ENCODE data around the gene MFAP3L. TPM values are rescaled to one million over a fixed set of nuclear protein-coding genes. Genes with fewer than 3 reads are reported as not detected.

Gene MFAP3L
- total and polyA plus RNA-seq, 9 donors = 0.38 to 7.6 (median 2.0) TPM

DNA sequence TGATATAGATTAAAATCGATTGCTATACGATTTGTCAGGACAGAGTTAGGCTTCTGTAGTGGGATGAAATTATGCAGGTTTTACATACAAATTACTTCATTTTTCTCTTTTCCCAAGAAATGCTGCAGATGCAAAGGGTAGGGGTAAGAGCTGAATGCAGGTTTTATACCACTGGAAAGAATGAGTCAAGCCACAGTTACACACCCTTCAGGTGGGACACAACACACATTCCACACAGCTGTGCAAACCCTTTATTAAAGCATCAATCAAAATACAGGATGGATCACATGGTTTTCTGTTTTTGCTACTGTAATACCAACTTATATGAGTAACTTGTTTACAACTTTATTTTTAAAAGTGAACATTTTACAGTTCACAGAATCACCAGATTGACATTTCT, 39.8 kb downstream of the MFAP3L start:
- no peaks in the 10 kb centered on the region for H3K4me1 ChIP-seq (ENCODE audit: insufficient read depth)
- WGBS, 3 donors = 86 to 95% (median 87%) methylated on average over 2 of the region's 2 CpGs
- no peak for DNase-seq
- H3K9me3 ChIP-seq = no peaks in the 10 kb centered on the region
- H3K4me3 ChIP-seq = no peak overlapping the region
- H3K36me3 ChIP-seq = no peaks in the 10 kb centered on the region
- H3K27ac ChIP-seq = no peak overlapping the region
- H3K27me3 ChIP-seq = no peaks in the 10 kb centered on the region
- TF ChIP-seq CTCF (IDR thresholded peaks at IDR 0.05) = no peak
- TF ChIP-seq EP300 (IDR thresholded peaks at IDR 0.05) = no peak
- TF ChIP-seq POLR2A (IDR thresholded peaks at IDR 0.05) = no peak
- intact Hi-C loops (cut with DNase I) = no loop called here

GRCh38 chr4:169985881-169986280, 40.3 kb downstream of the MFAP3L start:
- H3K27ac ChIP-seq = no peak overlapping the region
- no peaks in the 10 kb centered on the region for H3K36me3 ChIP-seq
- TF ChIP-seq CTCF (IDR thresholded peaks at IDR 0.05) = no peak
- TF ChIP-seq EP300 (IDR thresholded peaks at IDR 0.05) = no peak
- TF ChIP-seq POLR2A (IDR thresholded peaks at IDR 0.05) = no peak
- no peaks in the 10 kb centered on the region for H3K9me3 ChIP-seq
- H3K4me3 ChIP-seq = no peak overlapping the region
- DNase-seq = no peak
- H3K4me1 ChIP-seq (ENCODE audit: insufficient read depth) = no peaks in the 10 kb centered on the region
- intact Hi-C loops (cut with DNase I) = no loop called here
- H3K27me3 ChIP-seq = no peaks in the 10 kb centered on the region
- WGBS, 3 donors = 78 to 85% (median 84%) methylated on average over 2 of the region's 2 CpGs

GRCh38 chr4:169984745-169985144, 41.5 kb downstream of the MFAP3L start:
- no peak overlapping the region for H3K4me3 ChIP-seq
- no peaks in the 10 kb centered on the region for H3K27me3 ChIP-seq
- no peak overlapping the region for H3K27ac ChIP-seq
- intact Hi-C loops (cut with DNase I) = no loop called here
- TF ChIP-seq EP300 (IDR thresholded peaks at IDR 0.05) (no peak), POLR2A (IDR thresholded peaks at IDR 0.05) (no peak), CTCF (IDR thresholded peaks at IDR 0.05) (no peak)
- H3K4me1 ChIP-seq (ENCODE audit: insufficient read depth) = no peaks in the 10 kb centered on the region
- no peak for DNase-seq
- 62 to 75% (median 74%) methylated on average over 4 of the region's 4 CpGs for WGBS, 3 donors
- no peaks in the 10 kb centered on the region for H3K9me3 ChIP-seq
- H3K36me3 ChIP-seq = no peaks in the 10 kb centered on the region

- intact Hi-C loops (cut with DNase I) = no loop called here
- no peak overlapping the region for H3K27ac ChIP-seq
- no peaks in the 10 kb centered on the region for H3K4me1 ChIP-seq (ENCODE audit: insufficient read depth)
- H3K9me3 ChIP-seq = no peaks in the 10 kb centered on the region
- no peak for DNase-seq
- WGBS, 3 donors = 27 to 30% (median 28%) methylated on average over 3 of the region's 3 CpGs
- H3K36me3 ChIP-seq = no peaks in the 10 kb centered on the region
- no peaks in the 10 kb centered on the region for H3K27me3 ChIP-seq
- no peak overlapping the region for H3K4me3 ChIP-seq
- TF ChIP-seq EP300 (IDR thresholded peaks at IDR 0.05) (no peak), CTCF (IDR thresholded peaks at IDR 0.05) (no peak), POLR2A (IDR thresholded peaks at IDR 0.05) (no peak)
These were observed 42.0 kb downstream of the MFAP3L start for GRCh38 chr4:169984173-169984572.

- no peak for DNase-seq
- Histone ChIP-seq H3K27me3 (no peaks in the 10 kb centered on the region), H3K9me3 (no peaks in the 10 kb centered on the region), H3K36me3 (no peaks in the 10 kb centered on the region), H3K4me1 (ENCODE audit: insufficient read depth) (no peaks in the 10 kb centered on the region), H3K4me3 (no peak overlapping the region), H3K27ac (no peak overlapping the region)
- intact Hi-C loops (cut with DNase I) = no loop called here
- WGBS, 3 donors = 62 to 69% (median 67%) methylated on average over 1 of the region's 1 CpG
- TF ChIP-seq EP300 (IDR thresholded peaks at IDR 0.05) (no peak), CTCF (IDR thresholded peaks at IDR 0.05) (no peak), POLR2A (IDR thresholded peaks at IDR 0.05) (no peak)
These were observed 49.2 kb downstream of the MFAP3L start for GRCh38 chr4:169976951-169977350.

All from ovary (tissue), 9 donors.